SIG-M5 (cell line): ENCODE results near the gene LRRC3.
"Not testable (repeated sequence)": the region's sequence is repeated elsewhere in the genome, so short reads cannot be mapped to it uniquely, and the experiment has no call there.

Experiments used
- DNase-seq: peaks from one replicate; lab custom pipeline; 2025; lab: John Stamatoyannopoulos, UW

Gene LRRC3

GRCh38 chr21:44454747-44455523 lies at the start of gene LRRC3:
Gene LRRC3, plus strand, starts transcription at chr21:44455510. Its CDS starts 1,135 bp downstream, at chr21:44456645.
- no peak for DNase-seq

- DNase-seq: no peak
Measured at GRCh38 chr21:44405948-44406872, 49.1 kb upstream of the LRRC3 start.

- no peak for DNase-seq
Measured at GRCh38 chr21:44406953-44407352, 48.4 kb upstream of the LRRC3 start.

- no peak for DNase-seq
Measured at GRCh38 chr21:44407493-44407892, 47.8 kb upstream of the LRRC3 start.

- DNase-seq: no peak
Measured at GRCh38 chr21:44408226-44408625, 47.1 kb upstream of the LRRC3 start.

- no peak for DNase-seq
Measured at GRCh38 chr21:44413566-44414290, 41.6 kb upstream of the LRRC3 start.

GRCh38 chr21:44414291-44415072 lies 40.8 kb upstream of the LRRC3 start:
- DNase-seq: no peak

GRCh38 chr21:44415073-44416025 lies 40.0 kb upstream of the LRRC3 start:
- no peak for DNase-seq

GRCh38 chr21:44416193-44416592 lies 39.1 kb upstream of the LRRC3 start:
- no peak for DNase-seq

- not testable (repeated sequence) for DNase-seq
Measured at GRCh38 chr21:44417621-44418107, 37.6 kb upstream of the LRRC3 start.

GRCh38 chr21:44418108-44418875 lies 37.0 kb upstream of the LRRC3 start:
- no peak for DNase-seq

GRCh38 chr21:44418876-44419230 lies 36.5 kb upstream of the LRRC3 start:
- DNase-seq: no peak

- DNase-seq: no peak
Measured at GRCh38 chr21:44419679-44420078, 35.6 kb upstream of the LRRC3 start.

GRCh38 chr21:44420416-44421205 lies 34.7 kb upstream of the LRRC3 start:
- DNase-seq: no peak

- no peak for DNase-seq
Measured at GRCh38 chr21:44421901-44422840, 33.1 kb upstream of the LRRC3 start.

- DNase-seq: no peak
Measured at GRCh38 chr21:44423312-44423821, 31.9 kb upstream of the LRRC3 start.

GRCh38 chr21:44423941-44424607 lies 31.2 kb upstream of the LRRC3 start:
- DNase-seq: no peak
